Choroid plexus epithelial cell (primary cell): ENCODE results near the gene PPP1R17.

Source experiments
- DNase-seq: peaks from one replicate; pipeline ENCODE4 v3.0.0-alpha.2; 2010; ENCODE audit warnings: low read depth
- H3K4me3 ChIP-seq: 2 replicates; pipeline ENCODE4 v1.5.1; 2011; ENCODE audit warnings: low read depth, mild to moderate bottlenecking, control low read depth, low read length, moderate library complexity
- CTCF ChIP-seq: conservative IDR thresholded peaks from 2 replicates; pipeline ENCODE4 v1.5.1; 2011; ENCODE audit warnings: low read depth, mild to moderate bottlenecking, control low read depth, inconsistent platforms, low read length, moderate library complexity

Gene PPP1R17

DNA sequence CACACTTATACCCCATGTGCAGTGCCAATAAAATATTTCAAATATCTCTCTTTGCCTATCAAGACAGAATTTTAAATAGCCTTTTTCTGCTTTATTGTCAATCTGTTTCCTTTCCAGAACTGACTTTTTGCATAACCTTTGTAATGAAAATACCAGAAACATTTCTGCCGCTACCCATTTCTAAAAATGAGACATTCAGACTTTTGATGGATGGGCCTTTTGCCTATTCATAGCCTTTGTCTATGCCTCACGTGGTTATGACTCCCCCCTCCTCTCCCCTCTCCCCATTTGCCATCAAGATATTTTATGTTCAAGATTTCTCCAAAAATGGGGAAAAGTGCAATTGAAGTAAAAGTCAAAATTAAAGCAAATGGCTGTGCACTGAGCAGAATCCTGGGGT lies 5.9 kb downstream of the PPP1R17 start:
- TF ChIP-seq CTCF = no peak
- no peak for DNase-seq

DNA sequence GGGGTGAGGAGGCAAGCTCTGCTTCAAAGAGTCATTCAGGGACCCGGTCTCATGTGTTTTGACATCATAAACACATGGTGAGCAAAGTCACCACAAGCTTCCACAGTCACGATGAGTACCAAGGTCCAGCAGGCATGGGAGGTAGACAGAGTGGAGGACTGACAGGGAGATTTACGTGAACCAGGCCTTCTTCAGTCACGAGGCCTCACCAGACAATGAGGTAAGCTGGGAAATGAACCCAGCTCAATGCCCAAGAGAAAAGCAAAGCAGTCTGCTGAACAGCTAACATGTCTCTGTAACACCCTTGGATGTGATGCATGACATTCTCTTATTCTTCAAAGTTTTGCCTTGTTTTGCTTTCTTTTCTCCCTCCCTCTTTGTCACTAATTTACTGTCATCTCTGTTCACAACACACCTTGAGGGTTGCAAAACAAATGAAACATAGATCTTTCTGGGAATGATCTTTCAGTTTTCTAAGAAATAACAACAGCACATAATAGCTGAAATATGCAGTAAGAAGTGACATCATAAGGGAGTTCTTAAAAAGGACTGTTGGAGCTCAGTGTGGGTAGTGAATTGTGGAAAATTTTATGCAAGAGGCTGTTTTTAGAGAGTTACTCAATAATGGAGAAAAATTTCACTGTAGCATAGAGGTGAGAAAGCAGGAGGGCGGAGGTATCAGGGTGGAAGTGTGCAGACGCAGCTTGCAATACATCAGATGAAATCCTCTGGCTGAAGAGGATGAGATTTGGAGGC lies 9.0 kb downstream of the PPP1R17 start:
- TF ChIP-seq CTCF = no peak
- no peak overlapping the region for H3K4me3 ChIP-seq
- DNase-seq = no peak

More for the DNA sequence above, 5.9 kb downstream of the PPP1R17 start:
- H3K4me3 ChIP-seq = no peak overlapping the region

DNA sequence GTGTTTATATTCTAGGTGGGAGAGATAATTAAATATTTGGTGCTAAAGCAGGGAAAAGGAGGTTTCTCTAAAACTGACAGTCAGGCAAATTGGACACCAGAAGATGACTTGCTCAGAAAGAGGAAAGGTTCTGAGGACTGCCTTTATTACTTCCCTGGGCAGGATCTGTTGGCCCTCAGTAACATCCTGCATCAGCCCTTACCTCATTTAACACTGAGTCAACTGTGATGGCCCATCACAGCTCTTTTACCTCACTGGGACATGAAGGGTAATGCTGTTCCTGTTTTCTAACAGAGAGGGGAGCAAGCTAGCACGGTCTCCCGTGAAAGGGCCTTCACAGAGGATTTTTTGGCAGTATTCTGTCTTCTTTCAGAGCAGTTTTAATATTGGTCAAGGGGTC lies 12.0 kb downstream of the PPP1R17 start:
- DNase-seq = no peak
- no peak overlapping the region for H3K4me3 ChIP-seq
- TF ChIP-seq CTCF = no peak

GRCh38 chr7:31702354-31702753 lies 15.3 kb downstream of the PPP1R17 start:
- TF ChIP-seq CTCF = no peak
- no peak for DNase-seq
- H3K4me3 ChIP-seq = no peak overlapping the region

DNA sequence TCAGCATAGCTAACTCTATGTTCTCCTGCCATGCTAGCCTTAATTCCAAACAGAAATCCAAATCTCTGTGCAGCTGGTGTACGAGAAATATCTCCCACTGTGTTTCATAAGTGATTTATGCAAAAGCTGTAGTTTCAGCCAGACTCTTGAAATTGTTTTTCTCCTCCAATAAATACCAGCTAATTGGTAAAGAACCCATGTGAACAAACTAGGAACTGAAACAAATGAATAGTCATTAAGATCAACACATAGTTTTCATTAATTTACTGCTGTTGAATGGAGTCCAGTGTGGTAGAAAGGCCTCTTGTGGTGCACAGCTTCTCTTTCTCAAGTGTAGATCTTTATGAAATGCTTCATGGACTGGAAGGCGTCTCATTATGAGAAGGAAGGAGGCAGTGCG lies 18.4 kb downstream of the PPP1R17 start:
- no peak overlapping the region for H3K4me3 ChIP-seq
- DNase-seq = no peak
- TF ChIP-seq CTCF = no peak

- no peak for TF ChIP-seq CTCF
- no peak overlapping the region for H3K4me3 ChIP-seq
Observed at GRCh38 chr7:31707089-31707488, 20.1 kb downstream of the PPP1R17 start.

DNA sequence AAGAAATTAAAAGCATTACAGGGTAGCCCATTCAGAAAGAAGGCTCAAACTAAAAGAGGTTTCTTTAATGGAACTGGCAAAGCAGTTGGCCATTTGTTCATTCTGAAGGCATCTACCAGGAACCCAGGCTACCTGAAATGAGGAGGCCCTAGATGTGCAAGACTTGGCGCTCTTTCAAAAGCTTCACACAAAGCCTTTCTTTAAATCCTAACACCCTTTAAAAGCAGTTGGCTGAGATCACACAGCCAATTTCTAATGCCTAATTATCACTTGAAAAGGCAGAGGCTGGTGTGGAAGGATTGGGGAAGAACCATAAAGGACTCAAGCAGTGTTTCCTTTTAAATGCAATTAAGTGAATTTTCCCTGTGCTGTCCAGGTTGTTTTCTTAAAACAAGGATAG lies 23.2 kb downstream of the PPP1R17 start:
- DNase-seq = no peak
- no peak for TF ChIP-seq CTCF
- no peak overlapping the region for H3K4me3 ChIP-seq

More at GRCh38 chr7:31707089-31707488, 20.1 kb downstream of the PPP1R17 start:
- DNase-seq = no peak
